HCT116 (cell line): ENCODE measurements around the gene FIBCD1. TPM values are rescaled to one million over a fixed set of nuclear protein-coding genes. Genes with fewer than 3 reads are reported as not detected.

Source experiments
- ATAC-seq: fragments of 200-7000 bp; cut with Tn5 transposase; 2 replicates; pipeline ENCODE4 v1.9.1; 2020; ENCODE audit warnings: mild to moderate bottlenecking, moderate library complexity
- BruUV-seq: library from RNA; stranded (reverse); fragments of 400-500 nt; replicated peaks from 2 replicates; lab custom pipeline; 2021; lab: Mats Ljungman, UMichigan
- CTCF ChIA-PET: fragments of 300-600 bp; sonication (Branson Sonifier 250); formaldehyde crosslinking; loops from one replicate; lab custom pipeline; 2021; ENCODE audit warnings: antibody characterized with exemption; lab: Charles Lee
- POLR2A ChIA-PET: fragments of 300-600, 350-600 bp; sonication (Branson Sonifier 250); formaldehyde crosslinking; loops from one replicate; lab custom pipeline; 2021; ENCODE audit warnings: antibody characterized with exemption; lab: Charles Lee
- RAD21 ChIA-PET, 2 experiments: fragments of 300-600 bp; sonication (Branson Sonifier 250); formaldehyde crosslinking; loops; one replicate each; lab custom pipeline; 2023; ENCODE audit warnings: low total read pairs in 2 of 2; ENCODE audit not compliant: uncharacterized antibody in 2 of 2, unreplicated experiment in 2 of 2, low non-redundant PET in 1 of 2; lab: Charles Lee
- DNase-seq: peaks from one replicate; pipeline ENCODE4 v3.0.0-alpha.2; 2010; ENCODE audit warnings: low read depth, low spot score
- H2AFZ ChIP-seq: fragments of 200-600 bp; shearing (Covaris generic), sonication (generic); 2 replicates; pipeline ENCODE4 v1.6.1; 2017; ENCODE audit warnings: low read depth, mixed run types, mixed read lengths, antibody characterized with exemption, low read length; ENCODE audit not compliant: poor library complexity, severe bottlenecking
- H3K27ac ChIP-seq: 2 replicates; pipeline ENCODE4 v1.5.1; 2012; ENCODE audit warnings: low read depth, low read length
- H3K27me3 ChIP-seq: fragments of 200-600 bp; sonication (generic); 2 replicates; pipeline ENCODE4 v1.6.1; 2016; ENCODE audit warnings: mixed run types, low read length, mixed read lengths; ENCODE audit not compliant: insufficient read depth
- H3K36me3 ChIP-seq, 2 experiments: fragments of 200-500 bp in 1 of 2; fragments of 200-600 bp in 1 of 2; sonication (Bioruptor generic) in 1 of 2; sonication (generic) in 1 of 2; 2 replicates each; pipeline versions ENCODE4 v1.5.1 to v1.6.1; 2014 to 2016; ENCODE audit warnings: low read length in 2 of 2, inconsistent platforms in 1 of 2, mixed read lengths in 1 of 2, mixed run types in 1 of 2; ENCODE audit not compliant: insufficient read depth in 2 of 2, control insufficient read depth in 1 of 2
- H3K4me1 ChIP-seq, 2 experiments: fragments of 200-600 bp in 1 of 2; sonication (generic) in 1 of 2; 2 replicates each; pipeline versions ENCODE4 v1.5.1 to v1.6.1; 2012 to 2017; ENCODE audit warnings: low read length in 2 of 2, inconsistent platforms in 1 of 2, mild to moderate bottlenecking in 1 of 2, mixed read lengths in 1 of 2, mixed run types in 1 of 2, moderate library complexity in 1 of 2; ENCODE audit not compliant: insufficient read depth in 2 of 2, control insufficient read depth in 1 of 2
- H3K4me2 ChIP-seq: fragments of 200-600 bp; sonication (generic); 2 replicates; pipeline ENCODE4 v1.6.1; 2017; ENCODE audit warnings: mixed run types, low read length, mixed read lengths
- H3K4me3 ChIP-seq, 2 experiments: fragments of 200-600 bp in 1 of 2; sonication (generic) in 1 of 2; replicated peaks in 1 of 2; 2 replicates each; pipeline ENCODE4 v1.5.1; 2011 to 2016; ENCODE audit warnings: low read length in 2 of 2, control low read depth in 1 of 2, low read depth in 1 of 2, mild to moderate bottlenecking in 1 of 2, mixed read lengths in 1 of 2, mixed run types in 1 of 2
- H3K79me2 ChIP-seq: fragments of 200-600 bp; sonication (generic); 2 replicates; pipeline ENCODE4 v1.6.1; 2017; ENCODE audit warnings: mild to moderate bottlenecking, mixed run types, low read length, moderate library complexity, mixed read lengths; ENCODE audit not compliant: insufficient read depth
- H3K9ac ChIP-seq: fragments of 200-600 bp; sonication (generic); 2 replicates; pipeline ENCODE4 v1.6.1; 2016; ENCODE audit warnings: low read length, mixed read lengths
- H3K9me2 ChIP-seq: fragments of 200-600 bp; sonication (generic), shearing (Covaris generic); 2 replicates; pipeline ENCODE4 v1.6.1; 2017; ENCODE audit warnings: mixed run types, mild to moderate bottlenecking, moderate library complexity; ENCODE audit not compliant: insufficient read depth
- H3K9me3 ChIP-seq, 2 experiments: fragments of 200-500 bp in 1 of 2; fragments of 200-600 bp in 1 of 2; sonication (Bioruptor generic) in 1 of 2; sonication (generic) in 1 of 2; 2 replicates each; pipeline ENCODE4 v1.6.1; 2014 to 2017; ENCODE audit warnings: low read length in 2 of 2, mixed read lengths in 2 of 2, inconsistent platforms in 1 of 2, low read depth in 1 of 2, mild to moderate bottlenecking in 1 of 2, mixed run types in 1 of 2, moderate library complexity in 1 of 2; ENCODE audit not compliant: control insufficient read depth in 1 of 2, insufficient read depth in 1 of 2
- H4K20me1 ChIP-seq: fragments of 200-600 bp; sonication (generic), shearing (Covaris generic); 2 replicates; pipeline ENCODE4 v1.6.1; 2017; ENCODE audit warnings: mixed run types, mild to moderate bottlenecking, moderate library complexity; ENCODE audit not compliant: insufficient read depth
- CBX3 ChIP-seq: IDR thresholded peaks from 2 replicates; pipeline ENCODE4 v1.6.1; 2012; ENCODE audit warnings: low read depth
- CEBPB ChIP-seq: IDR thresholded peaks from 2 replicates; pipeline ENCODE4 v1.6.1; 2012; ENCODE audit warnings: low read depth
- EGR1 ChIP-seq: IDR thresholded peaks from 2 replicates; pipeline ENCODE4 v1.6.1; 2012; ENCODE audit warnings: low read depth
- ELF1 ChIP-seq: IDR thresholded peaks from 2 replicates; pipeline ENCODE4 v1.6.1; 2012; ENCODE audit warnings: low read depth, borderline replicate concordance
- EZH2 ChIP-seq: fragments of 200-600 bp; sonication (generic); IDR thresholded peaks from 2 replicates; pipeline ENCODE4 v1.6.1; 2017; ENCODE audit warnings: antibody characterized with exemption, mixed run types
- EZH2phosphoT487 ChIP-seq: fragments of 200-600 bp; IDR thresholded peaks from 2 replicates; pipeline ENCODE4 v1.6.1; 2018; ENCODE audit warnings: antibody characterized with exemption, borderline replicate concordance
- JUND ChIP-seq: IDR thresholded peaks from 2 replicates; pipeline ENCODE4 v1.6.1; 2012
- POLR2A ChIP-seq: IDR thresholded peaks from 2 replicates; pipeline ENCODE4 v1.7.0; 2011; ENCODE audit warnings: borderline replicate concordance; ENCODE audit not compliant: insufficient read depth, insufficient read length; ENCODE audit errors: extremely low read depth
- POLR2AphosphoS5 ChIP-seq: IDR thresholded peaks from 2 replicates; pipeline ENCODE4 v1.6.1; 2011; ENCODE audit warnings: mild to moderate bottlenecking, low read depth, low read length, moderate library complexity
- RAD21 ChIP-seq: IDR thresholded peaks from 2 replicates; pipeline ENCODE4 v1.6.1; 2012; ENCODE audit warnings: low read depth, mild to moderate bottlenecking
- SIN3A ChIP-seq: IDR thresholded peaks from 2 replicates; pipeline ENCODE4 v1.6.1; 2012; ENCODE audit warnings: low read depth
- SP1 ChIP-seq: IDR thresholded peaks from 2 replicates; pipeline ENCODE4 v1.6.1; 2012; ENCODE audit warnings: low read depth
- TCF7L2 ChIP-seq: IDR thresholded peaks from 2 replicates; pipeline ENCODE4 v1.7.0; 2011; ENCODE audit warnings: borderline replicate concordance, inconsistent platforms; ENCODE audit not compliant: insufficient read depth, insufficient read length; ENCODE audit errors: extremely low read depth
- YY1 ChIP-seq: IDR thresholded peaks from 2 replicates; pipeline ENCODE4 v1.6.1; 2011; ENCODE audit warnings: low read length, low read depth, moderate library complexity, mild to moderate bottlenecking; ENCODE audit not compliant: insufficient replicate concordance; ENCODE audit errors: extremely low read depth
- ZNF274 ChIP-seq: fragments of 200-500 bp; sonication (Bioruptor generic); IDR thresholded peaks from 2 replicates; pipeline ENCODE4 v1.6.1; 2014; ENCODE audit warnings: mild to moderate bottlenecking, low read depth, low read length, inconsistent platforms
- intact Hi-C: fragments of 100-400 bp; cut with micrococcal nuclease; formaldehyde crosslinking; loops from 2 replicates; pipeline ENCODE4 v1.10.0; 2022
- total RNA-seq: library from RNA; stranded (reverse); gene quantifications from one replicate; pipeline ENCODE4 v1.2.1, GENCODE V29; 2021; ENCODE audit not compliant: unreplicated experiment
- TF ChIP-seq, protein P1 (sequence below): IDR thresholded peaks from 2 replicates; pipeline ENCODE4 v1.6.1; 2012
- TF ChIP-seq, protein P2 (sequence below): IDR thresholded peaks from 2 replicates; pipeline ENCODE4 v1.6.1; 2012; ENCODE audit warnings: low read depth
- TF ChIP-seq, protein P3 (sequence below), 3 experiments: fragments of 200-600 bp in 1 of 3; sonication (generic) in 1 of 3; IDR thresholded peaks in 2 of 3; conservative IDR thresholded peaks in 1 of 3; 2 replicates each; pipeline ENCODE4 v1.5.1; 2012 to 2017; ENCODE audit warnings: low read depth in 2 of 3, low read length in 2 of 3, antibody characterized with exemption in 1 of 3, borderline replicate concordance in 1 of 3, control low read depth in 1 of 3, mild to moderate bottlenecking in 1 of 3, mixed read lengths in 1 of 3, mixed run types in 1 of 3, moderate library complexity in 1 of 3; ENCODE audit not compliant: insufficient read depth in 1 of 3
- TF ChIP-seq, protein P4 (sequence below): IDR thresholded peaks from 2 replicates; pipeline ENCODE4 v1.6.1; 2012

FIBCD1 gene
- total RNA-seq, 1 experiment from 2014 or later: 26.1 TPM

DNA sequence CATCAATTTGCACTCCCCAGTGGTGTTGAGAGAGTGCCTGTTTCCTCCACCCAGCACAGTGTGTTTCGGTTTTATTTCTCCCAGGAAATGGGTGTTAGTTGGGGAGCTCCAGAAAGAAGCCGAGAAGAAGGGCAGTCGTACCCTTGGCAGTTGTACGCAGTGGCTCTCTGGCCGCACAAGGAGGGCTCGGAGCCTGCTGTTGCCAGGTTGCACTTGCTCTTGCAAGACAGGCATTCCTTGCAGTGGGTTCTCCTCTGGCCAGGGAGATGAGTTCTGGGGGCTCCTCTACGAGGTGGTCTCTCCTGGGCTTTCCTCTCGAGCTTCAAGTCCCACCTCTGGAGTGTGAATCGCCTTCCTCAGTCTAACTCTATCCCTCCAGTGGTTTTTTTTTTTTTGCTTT is 71.5 kb downstream of the FIBCD1 start:
- RAD21 ChIA-PET: interaction anchor here in 1 of 2 experiments (1.0 to 1.2 kb wide), 3 partner anchors 14 to 179 kb away, joined by 8 to 11 read pairs (median 8); no protein-coding TSS in a partner anchor
- intact Hi-C loops: loop anchor here (5.0 kb wide), 1 partner anchor 405 kb away; no protein-coding TSS in a partner anchor
- CTCF ChIA-PET: interaction anchor here (0.6 to 4.1 kb wide), 8 partner anchors 73 to 166 kb away, joined by 3 to 88 read pairs (median 11); no protein-coding TSS in a partner anchor
- ATAC-seq (no peak), DNase-seq (no peak)
- no peaks in the 10 kb centered on the region for H3K27me3 ChIP-seq
- no peaks in the 10 kb centered on the region for H3K9me2 ChIP-seq
- no peak overlapping the region for H3K4me3 ChIP-seq
- no peaks in the 10 kb centered on the region; the same call in 1 of the 2 replicates for H4K20me1 ChIP-seq
- no peak overlapping the region for H2AFZ ChIP-seq
- POLR2A ChIA-PET: no interaction called here
- no peak overlapping the region for H3K27ac ChIP-seq
- H3K9ac ChIP-seq: no peak overlapping the region
- no TSS peak for BruUV-seq
- H3K9me3 ChIP-seq: no peaks in the 10 kb centered on the region
- H3K79me2 ChIP-seq: peaks cover 31% of the 10 kb centered on the region; the same call in 1 of the 2 replicates
- H3K4me1 ChIP-seq: no peaks in the 10 kb centered on the region
- TF ChIP-seq JUND (no peak), RAD21 (no peak), ELF1 (no peak), SP1 (no peak), EZH2phosphoT487 (no peak), POLR2A (no peak), TCF7L2 (no peak), ZNF274 (no peak), EZH2 (no peak), CEBPB (no peak), EGR1 (no peak), SIN3A (no peak), YY1 (no peak), POLR2AphosphoS5 (no peak), CBX3 (no peak)
- TF ChIP-seq, protein P1, sequence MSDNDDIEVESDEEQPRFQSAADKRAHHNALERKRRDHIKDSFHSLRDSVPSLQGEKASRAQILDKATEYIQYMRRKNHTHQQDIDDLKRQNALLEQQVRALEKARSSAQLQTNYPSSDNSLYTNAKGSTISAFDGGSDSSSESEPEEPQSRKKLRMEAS: no peak
- TF ChIP-seq, protein P2, sequence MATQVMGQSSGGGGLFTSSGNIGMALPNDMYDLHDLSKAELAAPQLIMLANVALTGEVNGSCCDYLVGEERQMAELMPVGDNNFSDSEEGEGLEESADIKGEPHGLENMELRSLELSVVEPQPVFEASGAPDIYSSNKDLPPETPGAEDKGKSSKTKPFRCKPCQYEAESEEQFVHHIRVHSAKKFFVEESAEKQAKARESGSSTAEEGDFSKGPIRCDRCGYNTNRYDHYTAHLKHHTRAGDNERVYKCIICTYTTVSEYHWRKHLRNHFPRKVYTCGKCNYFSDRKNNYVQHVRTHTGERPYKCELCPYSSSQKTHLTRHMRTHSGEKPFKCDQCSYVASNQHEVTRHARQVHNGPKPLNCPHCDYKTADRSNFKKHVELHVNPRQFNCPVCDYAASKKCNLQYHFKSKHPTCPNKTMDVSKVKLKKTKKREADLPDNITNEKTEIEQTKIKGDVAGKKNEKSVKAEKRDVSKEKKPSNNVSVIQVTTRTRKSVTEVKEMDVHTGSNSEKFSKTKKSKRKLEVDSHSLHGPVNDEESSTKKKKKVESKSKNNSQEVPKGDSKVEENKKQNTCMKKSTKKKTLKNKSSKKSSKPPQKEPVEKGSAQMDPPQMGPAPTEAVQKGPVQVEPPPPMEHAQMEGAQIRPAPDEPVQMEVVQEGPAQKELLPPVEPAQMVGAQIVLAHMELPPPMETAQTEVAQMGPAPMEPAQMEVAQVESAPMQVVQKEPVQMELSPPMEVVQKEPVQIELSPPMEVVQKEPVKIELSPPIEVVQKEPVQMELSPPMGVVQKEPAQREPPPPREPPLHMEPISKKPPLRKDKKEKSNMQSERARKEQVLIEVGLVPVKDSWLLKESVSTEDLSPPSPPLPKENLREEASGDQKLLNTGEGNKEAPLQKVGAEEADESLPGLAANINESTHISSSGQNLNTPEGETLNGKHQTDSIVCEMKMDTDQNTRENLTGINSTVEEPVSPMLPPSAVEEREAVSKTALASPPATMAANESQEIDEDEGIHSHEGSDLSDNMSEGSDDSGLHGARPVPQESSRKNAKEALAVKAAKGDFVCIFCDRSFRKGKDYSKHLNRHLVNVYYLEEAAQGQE: no peak
- TF ChIP-seq, protein P3, sequence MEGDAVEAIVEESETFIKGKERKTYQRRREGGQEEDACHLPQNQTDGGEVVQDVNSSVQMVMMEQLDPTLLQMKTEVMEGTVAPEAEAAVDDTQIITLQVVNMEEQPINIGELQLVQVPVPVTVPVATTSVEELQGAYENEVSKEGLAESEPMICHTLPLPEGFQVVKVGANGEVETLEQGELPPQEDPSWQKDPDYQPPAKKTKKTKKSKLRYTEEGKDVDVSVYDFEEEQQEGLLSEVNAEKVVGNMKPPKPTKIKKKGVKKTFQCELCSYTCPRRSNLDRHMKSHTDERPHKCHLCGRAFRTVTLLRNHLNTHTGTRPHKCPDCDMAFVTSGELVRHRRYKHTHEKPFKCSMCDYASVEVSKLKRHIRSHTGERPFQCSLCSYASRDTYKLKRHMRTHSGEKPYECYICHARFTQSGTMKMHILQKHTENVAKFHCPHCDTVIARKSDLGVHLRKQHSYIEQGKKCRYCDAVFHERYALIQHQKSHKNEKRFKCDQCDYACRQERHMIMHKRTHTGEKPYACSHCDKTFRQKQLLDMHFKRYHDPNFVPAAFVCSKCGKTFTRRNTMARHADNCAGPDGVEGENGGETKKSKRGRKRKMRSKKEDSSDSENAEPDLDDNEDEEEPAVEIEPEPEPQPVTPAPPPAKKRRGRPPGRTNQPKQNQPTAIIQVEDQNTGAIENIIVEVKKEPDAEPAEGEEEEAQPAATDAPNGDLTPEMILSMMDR (IDR thresholded peaks at IDR 0.05 in 2 of 3, conservative IDR thresholded peaks at IDR 0.05 in 1 of 3; ENCODE audit: borderline replicate concordance in 1 of 3, insufficient read depth in 1 of 3, low read depth in 2 of 3, low read length in 2 of 3): no peak
- TF ChIP-seq, protein P4, sequence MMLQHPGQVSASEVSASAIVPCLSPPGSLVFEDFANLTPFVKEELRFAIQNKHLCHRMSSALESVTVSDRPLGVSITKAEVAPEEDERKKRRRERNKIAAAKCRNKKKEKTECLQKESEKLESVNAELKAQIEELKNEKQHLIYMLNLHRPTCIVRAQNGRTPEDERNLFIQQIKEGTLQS: no peak
- no peak overlapping the region for H3K4me2 ChIP-seq
- H3K36me3 ChIP-seq: peaks cover 4 to 9% of the 10 kb centered on the region in 2 experiments; a peak in 3 of 4 replicates
